GM21515 (cell line): ENCODE measurements around the gene TTLL11.
"Not testable (repeated sequence)": the region's sequence is repeated elsewhere in the genome, so short reads cannot be mapped to it uniquely, and the experiment has no call there.

Source experiments
- ATAC-seq: cut with Tn5 transposase; IDR thresholded peaks from one replicate; pipeline ENCODE4 v1.9.1; 2021; ENCODE audit not compliant: unreplicated experiment

Gene TTLL11

GRCh38 chr9:121912812-121913627, 180.1 kb downstream of the TTLL11 start:
- no peak for ATAC-seq

DNA sequence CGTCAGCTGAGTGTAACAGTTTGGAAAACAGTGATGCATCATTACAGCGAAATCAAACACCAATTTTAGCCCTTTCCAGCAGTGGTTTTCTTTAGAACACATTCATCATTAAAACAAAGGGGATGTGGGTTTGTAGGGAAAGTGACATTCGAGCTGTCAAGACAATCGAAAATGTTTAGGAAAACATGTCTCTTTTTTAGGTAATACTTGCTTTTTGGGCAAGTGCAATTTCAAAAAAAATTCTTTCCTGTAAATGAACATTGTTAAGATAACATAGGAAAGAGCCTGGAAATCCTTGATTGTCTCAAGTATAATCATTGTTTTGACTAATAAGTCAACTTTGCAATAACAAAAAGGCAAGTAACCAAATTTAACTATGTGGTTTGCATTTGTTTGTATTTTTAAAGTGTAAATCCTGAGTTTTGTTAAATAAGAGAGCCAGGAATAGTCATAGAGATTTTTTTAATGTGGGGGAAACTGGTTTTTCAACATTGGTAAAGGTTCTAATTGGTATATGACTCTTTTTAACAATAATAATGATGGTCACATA, 182.5 kb downstream of the TTLL11 start:
- ATAC-seq, result no peak

GRCh38 chr9:121909111-121909510, 184.0 kb downstream of the TTLL11 start:
- ATAC-seq, result no peak

GRCh38 chr9:121906074-121906870, 186.8 kb downstream of the TTLL11 start:
- no peak for ATAC-seq

DNA sequence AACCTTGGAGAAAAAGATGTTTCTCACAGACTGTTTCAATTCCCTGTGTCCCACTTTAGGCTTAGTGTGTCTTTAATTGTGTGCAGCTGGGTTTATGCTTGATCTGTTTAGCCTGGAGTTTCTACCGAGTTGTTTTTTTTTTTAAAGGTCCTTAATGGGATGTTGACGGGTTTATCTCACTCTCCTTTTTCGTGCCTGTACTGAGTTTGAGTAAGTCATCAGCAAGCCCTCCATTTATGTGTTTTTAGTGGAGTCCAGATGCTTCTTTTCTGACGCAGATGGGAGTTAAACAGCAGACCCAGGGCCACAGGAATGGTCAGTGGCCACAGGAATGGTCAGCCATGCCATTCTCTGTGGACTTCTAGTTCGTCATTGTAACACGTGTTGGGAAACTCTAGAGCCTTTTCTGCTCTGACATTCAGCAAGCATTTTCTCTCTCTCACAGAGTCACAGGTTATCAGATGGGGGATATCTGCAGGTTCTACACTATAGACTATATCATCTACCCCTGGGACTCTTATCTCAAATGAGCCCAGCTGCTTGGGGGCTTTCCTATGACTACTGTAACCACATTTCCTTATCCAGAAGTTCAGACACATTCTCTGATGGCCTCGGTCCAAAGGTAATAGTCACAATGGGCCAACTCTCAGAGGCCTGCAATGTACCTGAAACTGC, 190.5 kb downstream of the TTLL11 start:
- ATAC-seq, result no peak

DNA sequence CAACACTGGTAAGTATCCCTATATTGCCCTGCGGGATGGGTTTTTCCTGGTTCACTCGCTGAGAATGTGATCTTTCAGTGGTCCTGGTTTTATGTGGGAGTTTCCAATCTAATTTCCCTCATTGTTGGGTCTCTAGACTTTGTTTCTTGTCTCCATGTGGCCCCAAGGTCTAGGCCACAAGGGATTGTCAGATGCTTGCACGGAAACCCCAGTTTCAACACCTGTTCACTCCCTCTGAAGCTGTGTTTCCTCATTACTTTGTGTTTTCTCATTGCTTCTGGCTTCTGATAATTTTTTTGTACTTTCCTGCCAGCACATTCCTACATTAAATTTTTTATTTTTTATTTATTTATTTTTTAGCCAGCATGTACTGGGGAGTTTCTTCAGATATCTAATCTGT, 191.5 kb downstream of the TTLL11 start:
- no peak for ATAC-seq

DNA sequence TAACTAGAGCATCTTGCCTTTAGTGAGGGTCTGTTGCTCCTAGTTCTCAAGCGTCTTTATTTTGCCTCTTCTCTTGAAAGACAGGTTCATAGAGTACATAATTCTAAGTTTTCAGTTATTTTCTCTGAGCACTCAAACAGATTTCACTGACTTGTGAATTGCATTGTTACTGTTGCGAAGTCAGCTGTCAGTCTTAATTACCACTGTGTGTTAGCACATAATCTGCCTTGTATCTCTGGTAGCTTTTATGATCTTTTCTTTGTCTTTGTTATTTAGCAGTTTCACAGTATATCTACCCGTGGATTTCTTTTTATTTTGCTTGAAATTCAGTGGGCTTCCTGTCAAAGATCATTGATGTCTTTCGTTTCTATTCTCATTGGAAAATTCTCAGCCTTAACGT, 192.9 kb downstream of the TTLL11 start:
- no peak for ATAC-seq

DNA sequence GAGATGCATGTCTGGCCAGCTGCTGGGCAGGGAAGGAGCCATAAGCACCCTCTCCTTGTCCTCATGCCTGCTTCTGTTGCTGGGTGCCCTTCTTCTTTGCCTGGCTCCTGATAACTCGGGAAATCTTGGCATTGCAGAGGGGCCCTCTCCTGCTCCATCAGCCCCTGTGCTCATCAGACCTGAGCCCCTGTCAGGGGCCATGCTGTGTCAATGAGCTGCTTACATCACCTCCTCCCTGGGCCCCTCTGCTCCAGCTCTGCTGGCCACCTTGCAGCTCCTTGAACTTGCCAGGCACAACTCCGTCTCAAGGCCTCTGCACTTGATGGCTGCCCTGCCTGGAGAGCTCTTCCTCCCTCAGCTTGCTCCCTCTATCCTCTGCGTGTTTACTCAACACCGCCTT, 194.3 kb downstream of the TTLL11 start:
- no peak for ATAC-seq

GRCh38 chr9:121897140-121897539, 196.0 kb downstream of the TTLL11 start:
- no peak for ATAC-seq

DNA sequence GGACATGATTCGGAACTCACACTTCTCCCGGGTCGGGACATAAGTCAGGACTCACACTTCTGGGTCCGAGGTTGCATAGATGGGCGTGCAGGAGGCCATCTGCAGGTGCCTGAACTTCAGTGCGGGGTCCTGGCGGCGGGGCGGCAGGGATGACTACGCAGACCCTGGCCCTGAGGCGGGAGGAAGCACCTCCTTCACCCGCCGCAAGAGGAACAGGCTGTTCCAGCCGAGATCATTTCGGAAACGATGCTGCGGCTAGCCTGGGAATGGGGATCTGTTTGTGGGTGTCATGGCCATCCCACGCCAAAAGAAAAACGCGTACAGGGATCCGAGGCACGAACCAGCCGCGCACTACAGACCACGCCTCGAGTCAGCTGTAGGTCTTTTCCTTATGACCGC, 196.6 kb downstream of the TTLL11 start:
- no peak for ATAC-seq

DNA sequence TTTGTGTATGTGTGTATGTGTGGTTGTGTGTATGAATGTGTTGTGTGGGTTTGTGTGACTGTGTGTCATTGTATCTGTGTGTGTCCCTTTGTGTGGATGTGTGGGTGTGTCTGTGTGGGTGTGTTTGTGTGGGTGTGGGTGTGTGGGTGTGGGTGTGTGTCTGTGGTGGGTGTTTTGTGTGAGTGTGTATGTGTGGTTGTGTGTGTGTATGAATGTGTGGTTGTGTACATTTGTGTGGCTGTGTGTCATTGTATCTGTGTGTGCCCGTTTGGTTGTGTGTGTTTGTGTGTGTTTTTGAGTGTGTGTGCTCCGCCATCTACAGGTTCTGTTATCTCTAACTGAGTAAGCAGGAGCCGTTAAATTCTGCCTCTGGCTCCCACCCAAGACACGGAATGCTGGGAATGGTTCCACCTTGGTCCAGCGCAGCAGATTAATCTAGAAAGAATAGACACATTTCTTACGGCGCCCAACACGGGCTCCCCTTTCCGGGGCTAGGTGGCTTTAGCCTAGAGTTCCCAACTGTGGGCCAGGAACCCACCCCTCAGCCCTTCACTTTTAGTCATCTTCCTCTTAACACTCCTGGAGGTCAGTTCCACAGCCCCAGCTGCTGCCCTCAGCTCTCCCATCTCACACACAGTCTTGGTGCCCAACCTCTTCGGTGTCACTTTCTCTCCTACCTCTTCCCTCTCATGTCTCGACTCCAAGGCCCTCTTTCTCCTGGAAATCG, 197.1 kb downstream of the TTLL11 start:
- ATAC-seq, result no peak

DNA sequence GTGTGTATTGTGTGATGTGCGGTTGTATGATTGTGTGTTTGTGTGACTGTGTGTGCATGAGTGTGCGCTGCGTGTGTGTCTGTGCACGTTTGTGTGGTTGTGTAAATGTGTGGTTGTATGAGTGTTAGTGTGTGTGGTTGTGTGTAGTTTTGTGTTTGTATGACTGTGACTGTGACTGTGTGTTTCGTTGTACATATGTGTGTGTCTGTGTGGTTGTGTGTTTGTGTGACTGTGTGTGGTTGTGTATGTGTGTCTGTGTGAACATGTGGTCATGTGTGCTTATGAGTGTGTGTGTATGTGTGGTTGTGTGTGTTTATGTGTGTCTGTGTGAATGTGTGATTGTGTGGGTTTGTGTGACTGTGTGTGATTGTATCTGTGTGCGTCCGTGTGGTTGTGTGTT, 197.8 kb downstream of the TTLL11 start:
- ATAC-seq, result no peak

DNA sequence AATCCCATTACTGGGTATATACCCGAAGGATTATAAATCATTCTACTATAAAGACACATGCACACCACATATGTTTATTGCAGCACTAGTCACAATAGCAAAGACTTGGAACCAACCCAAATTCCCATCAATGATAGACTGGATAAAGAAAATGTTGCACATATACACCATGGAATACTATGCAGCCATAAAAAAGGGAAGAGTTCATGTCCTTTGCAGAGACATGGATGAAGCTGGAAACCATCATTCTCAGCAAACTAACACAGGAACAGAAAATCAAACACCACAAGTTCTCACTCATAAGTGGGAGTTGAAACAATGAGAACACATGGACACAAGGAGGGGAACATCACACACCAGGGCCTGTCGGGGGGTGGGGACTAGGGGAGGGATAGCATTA, 198.7 kb downstream of the TTLL11 start:
- ATAC-seq, result not testable (repeated sequence)

DNA sequence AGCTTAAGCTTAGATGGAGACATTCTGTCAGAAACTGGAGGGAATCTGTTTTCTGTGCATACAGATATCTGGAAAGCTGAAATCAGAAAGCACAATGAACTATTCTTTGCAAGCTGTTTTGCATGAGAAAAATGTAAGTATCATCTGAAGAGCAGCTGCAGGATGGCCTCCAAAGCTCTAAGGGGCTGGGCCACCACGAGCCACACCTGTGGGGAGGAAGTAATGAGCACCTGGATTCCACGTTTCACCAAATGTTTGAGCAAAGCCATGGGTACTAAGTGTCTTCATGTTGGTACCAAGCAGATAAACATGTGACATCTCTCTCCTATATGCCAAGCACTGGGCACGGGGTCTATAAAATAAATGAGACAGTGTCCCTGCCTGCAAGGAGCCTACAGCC, 199.3 kb downstream of the TTLL11 start:
- no peak for ATAC-seq

- ATAC-seq, result no peak
These were observed 200.4 kb downstream of the TTLL11 start for GRCh38 chr9:121892706-121893105.

DNA sequence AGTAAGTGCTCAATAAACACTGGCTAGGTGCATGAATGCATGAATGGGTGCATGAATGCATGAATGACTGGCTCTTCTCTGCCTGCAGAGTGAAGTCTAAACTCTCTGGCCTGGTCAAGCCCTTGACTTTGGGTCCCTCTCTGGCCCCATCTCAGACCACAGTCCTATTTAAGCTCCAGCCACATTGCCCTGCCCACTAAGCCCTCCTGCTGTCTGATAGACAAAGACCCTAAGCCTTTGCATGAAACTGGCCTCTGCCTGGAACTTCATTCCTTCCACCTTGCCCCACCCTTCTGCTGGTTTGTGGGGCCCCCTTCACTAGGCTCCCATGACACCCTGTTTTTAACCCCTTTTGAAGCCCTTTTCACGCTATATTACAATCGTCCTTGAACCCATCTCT, 202.4 kb downstream of the TTLL11 start:
- ATAC-seq, result no peak

DNA sequence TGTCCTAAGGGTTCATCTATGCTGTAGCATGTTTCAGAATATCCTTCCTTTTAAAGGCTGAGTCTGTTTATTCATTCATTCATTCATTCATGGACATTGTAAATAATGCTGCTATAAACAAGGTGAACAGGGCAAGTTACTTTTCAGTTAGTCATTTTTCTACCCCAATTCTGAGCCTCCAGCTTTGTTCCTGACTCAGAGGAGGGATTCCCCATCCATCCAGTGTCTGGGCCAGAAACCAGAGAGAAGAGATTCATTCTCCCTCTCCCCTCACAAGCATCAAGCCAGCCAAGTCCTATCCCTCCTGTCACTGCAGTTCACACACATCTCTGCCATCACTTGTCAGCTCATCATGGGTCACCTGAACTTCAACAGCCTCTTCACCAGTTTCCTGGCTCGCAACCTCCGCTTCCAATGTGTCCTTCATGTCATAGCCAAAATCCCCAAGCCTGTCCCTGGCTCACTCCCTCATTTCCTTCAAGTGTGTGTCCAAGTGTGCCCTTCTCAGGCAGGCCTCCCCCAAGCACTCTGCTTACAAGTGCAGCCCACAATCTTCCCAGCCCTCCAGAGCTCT, 203.0 kb downstream of the TTLL11 start:
- ATAC-seq, result no peak

GRCh38 chr9:121888438-121888775, 204.7 kb downstream of the TTLL11 start:
- no peak for ATAC-seq

GRCh38 chr9:121887553-121888437, 205.3 kb downstream of the TTLL11 start:
- no peak for ATAC-seq
